Activated effector memory CD4-positive, alpha-beta T cell treated with anti-CD3 and anti-CD28 coated beads, Interleukin-2, amount 50 U/mL, for 16 hours (primary cell): Measurements from ENCODE around the gene FAM8A1.

ENCODE experiments used
- DNase-seq: peaks from one replicate; pipeline ENCODE4 v3.0.0-alpha.2; 2020

Gene FAM8A1

GRCh38 chr6:17602888-17603287, 2.8 kb downstream of the FAM8A1 start:
- no peak for DNase-seq

- no peak for DNase-seq
These were observed 6.5 kb downstream of the FAM8A1 start for GRCh38 chr6:17606606-17607005.

- no peak for DNase-seq
These were observed 10.7 kb downstream of the FAM8A1 start for GRCh38 chr6:17610835-17611234.

- no peak for DNase-seq
These were observed 11.9 kb downstream of the FAM8A1 start for GRCh38 chr6:17612048-17612447.

- no peak for DNase-seq
These were observed 15.7 kb downstream of the FAM8A1 start for GRCh38 chr6:17615794-17616193.

GRCh38 chr6:17621003-17621402, 20.9 kb downstream of the FAM8A1 start:
- no peak for DNase-seq

GRCh38 chr6:17622144-17622543, 22.0 kb downstream of the FAM8A1 start:
- DNase-seq: no peak

GRCh38 chr6:17624396-17624795, 24.3 kb downstream of the FAM8A1 start:
- DNase-seq: no peak

- DNase-seq: no peak
These were observed 28.8 kb downstream of the FAM8A1 start for GRCh38 chr6:17628873-17629272.

- no peak for DNase-seq
These were observed 29.9 kb downstream of the FAM8A1 start for GRCh38 chr6:17629824-17630510.

GRCh38 chr6:17630511-17631073, 30.5 kb downstream of the FAM8A1 start:
- no peak for DNase-seq

GRCh38 chr6:17632934-17633333, 32.8 kb downstream of the FAM8A1 start:
- no peak for DNase-seq

- DNase-seq: no peak
These were observed 33.5 kb downstream of the FAM8A1 start for GRCh38 chr6:17633465-17634188.

GRCh38 chr6:17635568-17635967, 35.5 kb downstream of the FAM8A1 start:
- DNase-seq: no peak

- no peak for DNase-seq
These were observed 38.2 kb downstream of the FAM8A1 start for GRCh38 chr6:17638212-17638715.

- no peak for DNase-seq
These were observed 40.4 kb downstream of the FAM8A1 start for GRCh38 chr6:17640477-17640917.

- DNase-seq: no peak
These were observed 48.6 kb downstream of the FAM8A1 start for GRCh38 chr6:17648745-17649144.

GRCh38 chr6:17650656-17651309, 50.7 kb downstream of the FAM8A1 start:
- no peak for DNase-seq

GRCh38 chr6:17653198-17653882, 53.2 kb downstream of the FAM8A1 start:
- DNase-seq: no peak

GRCh38 chr6:17656092-17656491, 56.0 kb downstream of the FAM8A1 start:
- DNase-seq: no peak

GRCh38 chr6:17656644-17657043, 56.5 kb downstream of the FAM8A1 start:
- DNase-seq: no peak
